NCI-H2196 treated with DMSO at 0.1 percent for 48 hours (cell line): Measurements from ENCODE around the gene NUP210L.
"Not testable (repeated sequence)": the region's sequence is repeated elsewhere in the genome, so short reads cannot be mapped to it uniquely, and the experiment has no call there.

Experiments
- DNase-seq: peaks from one replicate; lab custom pipeline; 2025; ENCODE audit not compliant: unreplicated experiment; lab: John Stamatoyannopoulos, UW

Gene NUP210L

GRCh38 chr1:154170547-154171222 is 15.8 kb upstream of the NUP210L start:
- no peak for DNase-seq

DNA sequence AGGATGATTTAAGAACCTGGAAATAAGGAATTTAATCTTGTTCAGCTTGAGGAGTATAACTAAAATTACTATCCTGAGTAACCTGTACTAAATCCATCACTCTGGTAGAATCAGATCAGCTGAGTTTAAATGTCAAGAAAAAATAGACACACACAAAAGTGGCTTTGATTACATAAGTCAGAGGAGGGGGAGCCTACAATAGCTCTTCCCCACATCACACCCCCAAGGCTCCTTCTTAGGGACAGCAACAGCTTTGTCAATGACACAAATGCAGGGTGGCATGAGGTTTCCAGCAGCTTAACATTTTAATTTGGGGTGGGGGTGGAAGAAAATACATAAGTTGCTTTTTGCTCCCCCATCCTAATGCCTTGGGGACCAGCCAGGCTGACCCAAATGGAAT is 12.6 kb upstream of the NUP210L start:
- DNase-seq: no peak

GRCh38 chr1:154166207-154166606 is 11.3 kb upstream of the NUP210L start:
- DNase-seq: no peak

DNA sequence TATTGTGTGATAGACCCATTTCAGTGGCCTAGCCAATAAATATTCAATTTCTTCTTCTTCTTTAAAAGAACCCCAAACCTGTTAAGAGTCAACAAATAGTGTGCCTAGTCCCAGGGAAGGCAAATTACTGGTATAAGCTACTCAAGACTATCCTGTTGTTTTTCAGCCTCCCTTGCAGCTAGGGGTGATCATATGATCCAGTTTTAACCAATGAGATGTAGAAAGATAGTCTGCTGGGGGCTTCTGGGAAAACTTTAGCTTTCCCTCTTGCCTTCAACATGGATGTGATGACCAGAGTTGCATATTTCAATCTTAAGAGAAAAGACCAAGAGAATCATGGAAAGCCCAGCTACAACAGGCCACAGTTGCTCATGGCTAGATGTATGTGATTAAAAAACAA is 4.7 kb upstream of the NUP210L start:
- DNase-seq: no peak

DNA sequence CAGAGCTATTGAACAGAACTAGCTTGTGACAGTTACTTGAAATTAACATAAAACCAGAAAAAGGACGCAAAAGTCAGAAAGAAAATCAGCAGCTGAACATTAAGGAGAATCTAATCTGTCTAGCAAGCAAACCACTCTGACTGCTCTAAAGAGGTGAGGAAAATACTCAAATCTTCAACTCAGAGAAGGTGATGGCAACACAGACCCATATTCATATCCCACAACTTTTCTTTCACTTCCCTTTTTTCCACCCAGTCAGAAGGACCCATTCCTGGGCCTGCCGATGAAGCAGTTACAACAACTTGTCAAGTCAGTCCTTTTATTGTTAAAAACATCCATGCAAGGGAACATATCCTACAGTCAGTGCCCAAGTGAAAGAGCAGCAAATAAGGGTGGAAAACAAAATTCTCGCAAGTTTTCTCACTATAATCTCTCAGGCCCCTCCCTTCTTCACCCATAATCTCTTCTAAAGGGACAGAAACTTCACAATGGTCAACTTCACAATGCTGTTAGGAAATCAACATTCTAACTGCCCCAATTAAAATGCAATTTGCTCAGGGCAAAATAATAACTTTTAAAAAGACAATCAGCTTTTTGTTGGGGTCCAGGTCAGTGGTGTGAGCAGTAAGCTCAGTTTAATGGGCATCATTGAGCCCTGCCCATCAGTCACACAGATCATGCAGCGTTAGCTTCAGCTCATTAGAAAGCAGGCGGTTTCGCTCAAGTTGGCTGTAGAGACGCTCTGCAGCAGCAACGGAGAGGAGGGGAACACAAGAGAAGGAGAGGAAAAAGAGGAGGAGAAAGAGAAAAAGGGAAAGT is 3.6 kb upstream of the NUP210L start:
- no peak for DNase-seq

- no peak for DNase-seq
Measured at GRCh38 chr1:154157520-154158306, 2.8 kb upstream of the NUP210L start.

DNA sequence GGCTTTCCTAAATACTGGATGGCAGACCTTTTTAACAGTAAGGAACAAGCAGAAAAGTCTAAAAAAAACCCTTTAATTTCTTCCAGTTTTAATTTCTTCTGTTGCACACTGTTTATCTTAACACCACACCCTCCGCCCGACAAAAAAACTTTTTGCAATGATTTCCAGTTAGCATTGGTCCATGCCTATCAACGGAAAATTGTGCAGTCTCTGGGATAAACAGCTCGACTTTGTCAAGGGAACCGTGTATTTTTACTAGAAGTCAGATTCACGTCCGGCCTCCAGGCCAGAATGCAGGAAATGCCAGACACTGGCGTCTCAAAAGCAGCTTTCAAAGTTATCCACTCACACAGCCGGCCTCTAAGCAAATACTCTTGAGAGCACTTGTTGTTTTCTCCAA is 378 bp upstream of the NUP210L start:
- DNase-seq: no peak

DNA sequence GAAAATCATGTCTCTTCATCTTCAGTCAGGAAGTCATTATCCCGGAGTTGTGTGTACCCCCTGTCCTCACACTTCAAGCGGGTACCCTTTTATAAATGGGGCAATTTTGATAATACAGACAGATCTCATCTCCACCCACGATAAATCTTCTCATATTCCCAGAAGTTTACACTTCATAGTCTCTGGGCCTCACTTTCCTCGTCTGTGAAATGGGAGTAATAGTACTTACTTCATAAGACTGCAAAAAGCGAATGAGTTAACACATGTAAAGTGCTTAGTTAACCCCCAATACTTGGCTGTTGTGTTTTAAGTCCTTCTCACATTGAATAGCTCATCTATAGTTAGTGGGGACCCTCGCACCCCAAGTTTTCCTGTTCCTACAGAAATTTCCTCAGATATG is 820 bp downstream of the NUP210L start:
- DNase-seq: no peak

GRCh38 chr1:154151311-154151710 is 3.6 kb downstream of the NUP210L start:
- no peak for DNase-seq

- no peak for DNase-seq
Measured at GRCh38 chr1:154148807-154149206, 6.1 kb downstream of the NUP210L start.

DNA sequence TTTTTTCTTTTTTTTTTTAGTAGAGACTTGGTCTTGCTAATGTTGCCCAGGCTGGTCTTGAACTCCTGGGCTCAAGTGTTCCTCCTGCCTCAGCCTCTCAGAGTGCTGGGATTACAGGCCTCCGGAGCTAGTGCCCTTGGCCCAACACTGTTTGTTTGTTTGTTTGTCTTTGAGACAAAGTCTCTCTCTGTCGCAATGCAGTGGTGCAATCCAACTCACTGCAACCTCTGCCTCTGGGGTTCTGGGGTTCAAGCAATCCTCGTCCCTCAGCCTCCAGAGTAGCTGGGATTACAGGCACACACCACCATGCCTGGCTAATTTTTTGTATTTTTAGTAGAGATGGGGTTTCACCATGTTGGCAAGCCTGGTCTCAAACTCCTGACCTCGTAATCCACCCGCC is 7.4 kb downstream of the NUP210L start:
- not testable (repeated sequence) for DNase-seq

DNA sequence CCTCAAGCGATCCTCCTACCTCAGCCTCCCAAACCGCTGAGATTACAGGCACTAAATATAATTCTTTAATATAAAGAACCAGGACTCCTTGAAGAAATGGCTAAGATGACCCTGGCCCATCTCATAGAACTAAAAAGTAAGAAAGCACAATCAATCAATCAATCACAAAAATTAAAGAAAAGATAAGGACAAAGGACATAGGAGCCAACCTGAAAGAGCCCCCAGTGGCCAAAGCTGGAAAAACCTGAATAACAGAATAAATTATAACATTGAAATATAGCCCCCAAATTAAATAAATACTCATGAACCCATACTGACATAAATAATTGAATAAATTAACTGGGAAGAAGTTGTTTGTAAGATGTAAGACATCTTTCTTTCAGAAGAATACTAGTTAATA is 8.9 kb downstream of the NUP210L start:
- DNase-seq: no peak

- DNase-seq: no peak
Measured at GRCh38 chr1:154142358-154142757, 12.5 kb downstream of the NUP210L start.

DNA sequence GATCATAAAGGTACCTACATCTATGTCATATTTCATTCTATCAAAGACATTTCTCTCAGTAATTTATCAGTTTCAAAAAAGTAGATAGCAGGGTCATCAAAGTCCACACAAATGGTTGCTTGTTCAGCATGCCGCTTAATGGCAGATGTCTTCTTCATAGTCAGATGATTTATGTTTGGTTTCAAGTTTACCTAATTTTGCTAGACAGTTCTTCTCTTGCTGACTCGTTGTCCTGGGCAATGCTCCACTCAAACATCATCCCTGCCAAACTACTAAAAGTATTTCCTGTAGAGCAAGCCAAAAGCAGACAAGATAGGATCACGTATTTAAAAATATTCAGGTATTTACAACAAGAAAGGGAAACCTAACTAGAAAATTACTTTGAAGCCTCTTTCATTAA is 13.6 kb downstream of the NUP210L start:
- no peak for DNase-seq

DNA sequence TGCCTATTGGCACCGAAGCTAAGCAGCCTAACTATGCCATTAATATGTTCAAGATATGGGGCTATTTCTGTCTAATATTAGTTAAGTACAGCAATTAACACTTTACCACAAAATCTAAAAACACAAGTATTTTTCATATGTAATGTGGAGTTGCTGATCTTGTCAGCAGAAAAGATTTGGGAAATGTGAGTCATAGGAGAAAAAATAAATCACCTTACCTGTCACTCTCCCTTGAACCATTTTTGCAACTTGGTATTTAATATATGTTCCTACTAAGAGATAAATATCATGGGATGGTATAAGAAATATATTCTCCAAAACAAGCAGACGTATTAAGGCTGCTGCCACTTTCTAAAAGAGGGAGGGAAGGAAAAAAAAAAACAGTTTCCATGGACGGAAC is 17.0 kb downstream of the NUP210L start:
- DNase-seq: no peak

DNA sequence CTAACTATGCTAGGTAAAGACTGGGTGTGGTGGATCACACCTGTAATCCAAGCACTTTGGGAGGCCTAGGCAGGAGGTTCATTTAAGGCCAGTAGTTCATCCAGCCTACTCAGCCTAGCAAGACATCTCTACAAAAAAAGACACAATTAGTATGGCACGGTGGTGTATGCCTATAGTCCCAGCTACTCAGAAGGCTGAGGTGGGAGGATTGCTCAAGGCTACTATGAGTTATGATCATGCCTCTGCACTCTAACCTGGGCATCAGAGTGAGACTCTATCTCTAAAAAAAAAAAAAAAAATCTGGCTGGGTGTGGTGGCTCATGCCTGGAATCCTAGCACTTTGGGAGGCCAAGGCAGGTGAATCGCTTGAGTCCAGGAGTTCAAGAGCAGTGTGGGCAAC is 21.6 kb downstream of the NUP210L start:
- no peak for DNase-seq

DNA sequence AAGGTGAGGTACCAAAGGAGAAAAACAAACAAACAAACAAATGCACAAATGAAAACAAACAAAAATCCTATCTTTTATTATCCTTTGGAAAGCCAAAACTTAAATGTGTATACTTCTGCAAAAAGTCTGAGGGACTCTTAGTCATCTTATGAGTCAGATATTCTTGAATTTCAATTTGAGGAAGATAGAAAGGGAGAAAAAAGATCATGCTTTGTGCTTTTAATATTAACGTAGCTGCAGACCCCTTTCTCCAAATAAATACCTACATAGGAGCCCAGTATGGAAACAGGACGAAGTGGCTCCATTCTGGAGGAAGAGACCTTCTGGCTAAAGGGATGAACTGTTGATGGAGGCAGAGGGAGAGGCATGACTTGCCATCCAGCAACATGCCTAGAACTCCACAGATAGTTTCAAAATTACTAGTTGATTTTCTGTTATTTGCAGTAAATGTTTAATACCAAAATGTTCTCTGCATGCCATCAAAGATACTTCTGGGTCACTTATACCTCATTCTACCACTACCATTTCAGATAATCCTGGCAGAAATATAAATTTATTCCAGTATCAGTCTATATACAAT is 25.4 kb downstream of the NUP210L start:
- DNase-seq: no peak

DNA sequence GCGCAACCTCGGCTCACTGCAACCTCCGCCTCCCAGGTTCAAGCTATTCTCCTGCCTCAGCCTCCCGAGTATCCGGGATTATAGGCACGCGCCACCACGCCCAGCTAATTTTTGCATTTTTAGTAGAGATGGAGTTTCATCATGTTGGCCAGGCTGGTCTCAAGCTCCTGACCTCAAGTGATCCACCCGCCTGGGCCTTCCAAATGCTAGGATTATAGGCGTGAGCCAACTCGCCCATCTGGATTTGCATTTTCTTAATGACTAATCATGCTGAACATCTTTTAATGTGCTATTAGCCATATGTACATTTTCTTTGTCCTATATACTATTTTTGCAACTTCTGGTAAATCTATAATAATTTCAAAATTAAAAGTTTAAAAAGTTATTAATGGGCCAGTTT is 31.7 kb downstream of the NUP210L start:
- not testable (repeated sequence) for DNase-seq

DNA sequence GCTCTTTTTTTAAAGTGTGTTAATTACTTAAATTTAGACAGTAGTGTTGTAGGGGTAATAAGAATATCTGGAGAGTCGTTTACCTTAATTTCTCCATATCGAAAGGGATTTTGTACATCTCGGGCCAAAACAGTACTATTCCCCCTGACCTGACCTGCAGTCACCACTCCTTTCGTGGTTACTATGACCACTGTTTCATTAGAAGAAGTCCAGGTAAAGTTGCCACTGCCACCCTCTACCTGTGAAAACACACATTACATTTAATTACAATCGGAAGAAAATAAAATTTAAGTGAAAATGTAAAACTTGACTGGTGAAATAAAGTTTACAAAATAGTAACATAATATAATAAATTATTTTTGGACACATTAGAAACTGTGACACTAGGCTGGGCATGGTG is 37.2 kb downstream of the NUP210L start:
- DNase-seq: no peak

GRCh38 chr1:154115180-154115579 is 39.7 kb downstream of the NUP210L start:
- DNase-seq: no peak

DNA sequence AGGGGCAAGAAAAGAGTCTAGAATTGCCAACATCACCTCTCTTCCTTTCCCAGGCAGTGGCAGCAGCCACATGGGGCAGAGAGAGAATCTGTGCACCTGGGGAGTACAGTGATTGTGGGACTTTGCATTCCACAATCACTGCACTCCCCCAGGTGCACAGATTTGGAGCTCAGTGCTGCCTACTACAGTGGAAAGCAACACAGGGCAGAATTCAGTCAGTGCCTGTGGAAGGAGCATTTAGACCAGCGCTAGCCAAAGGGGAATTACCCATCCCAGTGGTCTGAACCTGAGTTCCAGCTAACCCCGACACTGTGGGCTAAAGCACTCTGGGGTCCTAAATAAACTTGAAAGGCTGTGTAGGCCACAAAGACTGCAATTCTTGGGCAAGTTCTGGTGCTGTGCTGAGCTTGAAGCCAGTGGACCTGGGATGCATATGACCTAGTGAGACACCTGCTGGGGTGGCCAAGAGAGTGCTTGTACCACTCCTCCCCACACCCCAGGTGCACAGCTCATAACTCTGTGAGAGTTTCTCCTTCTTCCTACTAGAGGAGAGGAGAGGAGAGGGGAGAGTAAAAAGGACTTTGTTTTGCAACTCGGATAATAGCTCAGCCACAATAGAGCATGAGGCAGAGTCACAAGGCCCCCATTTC is 50.3 kb downstream of the NUP210L start:
- DNase-seq: no peak
